Measurements from ENCODE around the gene CDK18.

GRCh38 chr1:205508227-205508714, 3.8 kb downstream of the CDK18 start:
- TF ChIP-seq, protein P1, sequence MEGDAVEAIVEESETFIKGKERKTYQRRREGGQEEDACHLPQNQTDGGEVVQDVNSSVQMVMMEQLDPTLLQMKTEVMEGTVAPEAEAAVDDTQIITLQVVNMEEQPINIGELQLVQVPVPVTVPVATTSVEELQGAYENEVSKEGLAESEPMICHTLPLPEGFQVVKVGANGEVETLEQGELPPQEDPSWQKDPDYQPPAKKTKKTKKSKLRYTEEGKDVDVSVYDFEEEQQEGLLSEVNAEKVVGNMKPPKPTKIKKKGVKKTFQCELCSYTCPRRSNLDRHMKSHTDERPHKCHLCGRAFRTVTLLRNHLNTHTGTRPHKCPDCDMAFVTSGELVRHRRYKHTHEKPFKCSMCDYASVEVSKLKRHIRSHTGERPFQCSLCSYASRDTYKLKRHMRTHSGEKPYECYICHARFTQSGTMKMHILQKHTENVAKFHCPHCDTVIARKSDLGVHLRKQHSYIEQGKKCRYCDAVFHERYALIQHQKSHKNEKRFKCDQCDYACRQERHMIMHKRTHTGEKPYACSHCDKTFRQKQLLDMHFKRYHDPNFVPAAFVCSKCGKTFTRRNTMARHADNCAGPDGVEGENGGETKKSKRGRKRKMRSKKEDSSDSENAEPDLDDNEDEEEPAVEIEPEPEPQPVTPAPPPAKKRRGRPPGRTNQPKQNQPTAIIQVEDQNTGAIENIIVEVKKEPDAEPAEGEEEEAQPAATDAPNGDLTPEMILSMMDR (IDR thresholded peaks at IDR 0.05; ENCODE audit: low read length), result no peak
- TF ChIP-seq EZH2 (optimal IDR thresholded peaks at IDR 0.05; ENCODE audit: low read depth, low read length), result no peak
- TF ChIP-seq EZH2phosphoT487 (IDR thresholded peaks at IDR 0.05; ENCODE audit: low read length), result no peak
